ENCODE results near the gene SEMA5B.

GRCh38 chr3:123070510-123070909 is 42.9 kb upstream of the SEMA5B start:
- no peak for TF ChIP-seq POLR2AphosphoS5 (IDR thresholded peaks at IDR 0.05)
- TF ChIP-seq CTCF (IDR thresholded peaks at IDR 0.05) = no peak
- TF ChIP-seq POLR2A (IDR thresholded peaks at IDR 0.05) = no peak
